Middle frontal gyrus (tissue), 1 donor: Measurements from ENCODE around the gene IQGAP2.
"Not testable (repeated sequence)": the region's sequence is repeated elsewhere in the genome, so short reads cannot be mapped to it uniquely, and the experiment has no call there.

ENCODE experiments used
- DNase-seq: peaks from one replicate; pipeline ENCODE4 v3.0.0-alpha.2; 2015; ENCODE audit warnings: low spot score; ENCODE audit errors: extremely low spot score

IQGAP2 gene

DNA sequence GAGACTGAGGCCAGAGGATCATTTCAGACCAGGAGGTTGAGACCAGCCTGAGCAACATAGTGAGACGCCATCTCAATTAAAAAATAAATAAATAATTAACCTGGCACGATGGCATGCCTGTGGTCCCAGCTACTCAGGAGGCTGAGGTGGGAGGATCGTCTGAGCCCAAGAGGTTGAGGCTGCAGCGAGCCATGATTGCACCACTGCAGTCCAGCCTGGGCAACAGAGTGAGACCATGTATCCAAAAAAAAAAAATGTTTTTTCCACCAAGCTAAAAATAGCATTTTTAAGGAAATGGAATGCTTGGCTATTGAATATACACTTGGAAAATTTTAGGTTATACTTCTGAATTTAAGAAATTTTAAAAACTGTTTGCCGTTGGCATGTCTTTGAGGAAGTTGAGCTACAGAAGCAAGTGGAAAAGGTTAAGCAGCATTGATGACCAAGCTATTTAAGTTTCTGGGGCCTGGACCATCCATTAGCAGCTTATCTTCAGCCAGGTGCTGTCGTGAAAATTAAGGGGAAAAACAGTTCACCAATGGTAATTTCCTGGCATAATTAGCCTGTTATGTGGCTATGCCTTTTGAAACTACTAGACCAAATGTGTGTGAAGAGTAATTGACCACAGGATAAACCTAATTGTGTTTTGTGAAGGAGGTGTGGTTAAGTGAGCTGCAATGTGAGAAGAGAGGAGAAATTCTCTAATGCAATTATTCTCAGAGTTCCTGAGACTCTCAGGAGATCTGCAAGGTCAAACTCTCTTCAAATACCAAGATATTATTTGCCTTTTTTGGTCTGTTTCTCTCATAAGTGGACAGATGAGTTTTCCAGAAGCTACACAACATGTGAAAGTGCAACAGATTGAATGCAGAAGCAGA is 333.8 kb downstream of the IQGAP2 start:
- no peak for DNase-seq

DNA sequence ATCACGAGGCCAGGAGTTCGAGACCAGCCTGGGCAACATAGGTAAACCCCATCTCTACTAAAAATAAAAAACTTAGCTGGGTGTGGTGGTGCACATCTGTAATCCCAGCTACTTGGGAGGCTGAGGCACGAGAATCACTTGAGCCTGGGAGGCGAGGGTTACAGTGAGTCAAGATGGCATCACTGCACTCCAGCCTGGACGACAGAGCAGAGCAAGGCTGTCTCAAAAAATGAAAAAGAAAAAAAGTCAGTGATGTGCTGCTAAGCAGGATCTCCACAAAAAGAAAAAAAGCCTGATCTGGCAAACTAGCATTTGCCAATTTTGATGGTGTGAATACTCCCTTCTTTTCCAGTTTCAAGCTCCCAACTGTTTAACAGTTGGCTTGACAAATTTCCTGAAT is 334.8 kb downstream of the IQGAP2 start:
- DNase-seq, result no peak

DNA sequence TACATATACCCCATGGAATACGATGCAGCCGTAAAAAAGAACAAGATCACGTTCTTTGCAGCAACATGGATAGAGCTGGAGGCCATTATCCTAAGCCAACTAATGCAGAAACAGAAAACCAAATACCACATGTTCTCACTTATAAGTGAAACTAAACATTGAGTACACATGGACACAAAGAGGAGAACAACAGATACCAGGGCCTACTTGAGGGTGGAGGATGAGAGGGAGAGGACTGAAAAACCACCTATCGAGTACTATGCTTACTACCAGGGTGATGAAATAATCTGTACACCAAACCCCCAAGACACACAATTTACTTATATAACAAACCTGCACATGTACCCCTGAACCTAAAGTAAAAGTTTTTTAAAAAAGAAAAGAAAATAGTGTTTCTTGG is 338.4 kb downstream of the IQGAP2 start:
- not testable (repeated sequence) for DNase-seq

DNA sequence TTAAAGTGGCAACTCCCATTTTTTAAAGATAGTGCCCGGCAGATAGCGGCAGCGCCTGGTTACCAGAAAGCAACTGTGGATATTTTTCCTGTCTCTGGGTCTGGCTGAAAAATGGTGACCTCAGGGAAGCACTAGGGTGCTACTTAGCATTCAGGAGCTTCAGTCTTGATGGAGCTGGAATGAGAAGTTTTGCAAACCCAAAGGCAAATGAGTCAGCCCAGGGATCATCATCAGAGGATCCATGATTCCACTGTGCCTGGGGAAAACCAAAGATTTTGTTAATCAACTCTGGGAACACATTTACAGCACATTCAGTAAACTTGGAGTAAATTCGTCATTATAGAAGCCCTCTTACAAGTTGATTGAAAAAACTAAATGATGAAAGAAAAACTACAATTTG is 339.5 kb downstream of the IQGAP2 start:
- DNase-seq, result no peak

DNA sequence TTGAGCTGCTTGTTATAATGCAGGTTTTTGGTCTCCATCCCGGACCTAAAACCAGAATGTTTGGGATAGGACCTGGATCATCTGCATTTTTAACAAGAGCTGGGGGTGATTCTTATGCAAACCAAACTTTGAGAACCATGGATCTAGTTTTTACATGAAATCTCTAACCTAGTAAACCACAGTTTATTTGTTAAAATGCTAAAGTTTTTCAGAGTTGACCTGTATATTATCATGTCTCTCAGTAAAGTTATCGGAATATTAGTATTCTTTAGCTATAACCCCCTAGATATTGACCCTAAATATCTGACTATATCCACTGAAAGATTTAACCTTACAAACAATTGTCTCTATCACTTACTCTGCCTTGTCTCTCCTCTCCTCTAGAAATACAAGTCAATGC is 341.5 kb downstream of the IQGAP2 start:
- DNase-seq, result no peak

DNA sequence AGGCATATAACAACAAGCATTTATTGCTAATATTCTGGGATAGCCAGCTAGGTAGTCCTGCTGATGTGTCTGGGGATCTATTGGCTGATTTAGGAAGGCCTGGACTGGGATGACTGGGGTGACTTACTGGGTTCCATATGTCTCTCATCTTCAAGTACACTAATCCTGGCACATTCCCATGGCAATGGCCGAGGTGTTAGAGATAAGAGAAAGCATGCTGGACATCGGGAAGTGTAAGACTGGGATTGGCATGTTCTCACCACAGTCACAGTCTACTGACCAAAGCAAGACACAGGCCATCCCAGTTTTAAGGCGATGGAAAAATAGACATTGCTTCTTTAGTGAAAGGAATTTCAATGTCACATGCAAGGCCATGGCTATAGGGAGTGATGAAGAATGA is 342.6 kb downstream of the IQGAP2 start:
- no peak for DNase-seq

DNA sequence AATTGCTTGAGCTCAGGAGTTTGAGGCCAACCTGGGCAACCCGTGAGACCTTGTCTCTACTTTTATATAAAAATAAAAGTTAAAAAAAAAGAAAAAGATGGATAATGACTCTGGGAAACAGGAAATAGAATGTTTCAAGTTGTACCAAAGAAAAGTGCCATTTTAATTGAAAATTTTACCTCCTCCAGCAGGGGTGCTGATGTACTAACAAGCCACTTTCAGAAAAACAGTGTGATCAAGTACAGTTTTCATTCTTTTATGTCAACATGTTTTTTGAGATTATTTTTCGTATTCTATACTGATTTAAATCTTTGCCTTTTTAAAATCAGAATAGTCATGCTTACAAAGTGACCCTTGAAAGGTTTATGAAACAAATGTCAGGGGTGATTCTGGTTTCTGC is 343.6 kb downstream of the IQGAP2 start:
- no peak for DNase-seq

DNA sequence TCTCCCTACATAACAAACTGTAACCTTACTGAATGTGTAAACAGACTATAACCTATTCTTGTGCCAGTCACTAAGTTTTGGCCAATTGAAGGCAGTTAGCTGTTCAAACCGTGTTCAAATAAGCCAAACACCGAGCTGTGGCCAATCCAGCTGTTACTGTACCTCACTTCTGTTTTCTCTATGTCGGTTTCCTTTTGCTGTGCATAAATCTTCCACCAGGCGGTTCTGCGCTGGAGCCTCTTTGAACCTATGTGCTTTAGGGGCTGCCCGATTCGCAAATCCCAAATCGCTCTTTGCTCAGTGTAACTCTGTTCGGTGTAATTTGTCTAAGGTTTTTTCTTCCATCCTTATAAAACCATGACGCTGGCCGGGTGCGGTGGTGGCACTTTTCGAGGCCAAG is 344.6 kb downstream of the IQGAP2 start:
- DNase-seq, result no peak

DNA sequence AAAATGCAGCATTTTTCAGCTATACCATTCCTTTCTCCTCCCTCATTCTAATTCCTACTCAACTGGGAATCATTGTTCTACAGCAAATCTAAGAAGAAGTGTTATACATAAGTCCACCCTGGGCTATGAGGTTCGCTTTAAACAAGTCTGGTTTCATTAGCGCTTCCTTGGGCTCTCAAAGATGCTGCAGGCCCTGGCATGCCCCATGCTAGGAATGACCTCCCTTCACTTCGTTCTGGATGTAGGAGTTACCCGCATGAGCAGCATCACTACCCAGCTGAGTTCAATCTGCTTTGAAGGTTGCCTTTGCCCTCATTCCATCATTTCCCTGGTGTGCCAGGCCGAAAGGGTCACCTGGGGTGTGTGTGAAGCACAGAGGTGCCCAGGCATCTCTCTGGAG is 348.2 kb downstream of the IQGAP2 start:
- no peak for DNase-seq

DNA sequence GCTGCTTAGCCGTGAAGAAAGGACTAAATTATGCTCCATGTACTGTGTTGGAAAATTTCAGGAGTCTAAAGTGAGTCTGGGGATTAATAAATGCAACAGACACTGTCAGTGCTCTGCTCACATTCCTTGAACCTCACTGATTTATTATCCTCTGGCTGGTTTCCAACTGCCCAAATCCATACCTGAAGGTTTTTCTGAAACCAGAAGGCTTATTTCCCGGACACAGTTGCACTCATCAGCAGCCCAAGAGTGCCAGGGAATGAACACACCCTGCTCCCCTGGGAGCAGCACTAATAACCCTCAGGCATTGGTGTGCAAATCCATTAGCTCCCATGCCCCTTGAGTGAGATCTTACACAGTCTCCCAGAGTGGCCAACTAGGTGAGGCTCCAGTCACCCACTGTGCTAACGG is 351.6 kb downstream of the IQGAP2 start:
- DNase-seq, result no peak

DNA sequence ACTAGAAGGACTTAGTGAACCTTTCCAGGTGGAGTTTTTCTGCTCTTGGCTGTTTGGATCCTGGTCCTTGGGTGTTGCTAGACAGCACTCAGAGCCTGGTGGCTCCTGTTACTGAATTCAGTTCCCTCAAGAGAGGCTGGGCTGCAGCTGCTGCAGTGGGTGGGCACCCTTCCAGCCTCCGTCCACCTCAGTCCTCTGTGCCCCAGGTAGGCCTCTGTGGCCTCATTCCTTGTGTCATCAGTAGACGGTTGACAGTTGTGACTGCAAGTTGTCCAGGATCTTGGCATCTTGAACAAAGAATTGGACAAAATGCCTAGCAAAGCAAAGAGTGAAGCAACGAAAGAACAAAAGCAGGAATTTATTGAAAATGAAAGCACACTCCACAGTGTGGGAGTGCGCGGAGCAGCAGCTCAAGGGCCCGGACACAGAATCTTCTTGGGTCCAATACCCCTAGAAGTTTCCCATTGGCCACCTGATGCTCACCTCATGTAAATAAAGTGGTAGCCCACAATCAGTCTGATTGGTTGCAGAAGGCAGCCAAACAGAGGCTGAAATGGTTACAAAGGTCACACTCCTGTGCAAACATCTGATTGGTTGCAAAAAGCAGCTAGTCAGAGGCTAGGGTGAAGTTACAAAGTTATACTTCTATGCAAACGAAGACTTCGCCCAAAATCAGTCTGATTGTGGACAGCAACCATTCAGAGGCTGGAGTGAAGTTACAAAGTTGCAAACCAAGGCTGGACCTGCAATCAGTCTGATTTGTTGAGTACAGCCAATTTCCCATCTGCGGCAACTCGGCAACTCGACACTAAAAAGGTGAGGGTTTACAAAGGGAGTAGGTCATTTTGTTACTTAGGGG is 352.9 kb downstream of the IQGAP2 start:
- DNase-seq, result no peak

DNA sequence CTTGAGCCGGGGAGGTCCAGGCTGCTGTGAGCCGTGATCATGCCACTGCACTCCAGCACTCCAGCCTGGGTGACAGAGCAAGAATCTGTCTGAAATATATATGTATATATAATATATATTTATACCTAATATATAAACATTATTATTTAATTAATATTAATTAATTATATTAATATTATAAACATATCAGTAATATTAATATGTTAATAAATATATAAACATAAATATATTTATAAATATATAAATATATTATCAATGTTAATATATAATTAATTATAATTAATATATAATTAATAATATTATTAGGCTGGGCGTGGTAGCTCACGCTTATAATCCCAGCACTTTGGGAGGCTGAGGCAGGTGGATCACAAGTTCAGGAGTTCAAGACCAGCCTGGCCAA is 354.0 kb downstream of the IQGAP2 start:
- DNase-seq, result no peak
